SK-N-SH (cell line): Measurements from ENCODE around the gene TRIM66. TPM values are rescaled to one million over a fixed set of nuclear protein-coding genes. Genes with fewer than 3 reads are reported as not detected.

Experiments used
- CTCF ChIA-PET: fragments of 300-600, 350-600 bp; formaldehyde crosslinking; extraction: SDS; loops from one replicate; lab custom pipeline; 2021; lab: Yijun Ruan, JAX
- POLR2A ChIA-PET: fragments of 350-600 bp; sonication (Branson Sonifier 250); formaldehyde crosslinking; extraction: SDS; loops from one replicate; lab custom pipeline; 2020; ENCODE audit warnings: antibody characterized with exemption, inconsistent platforms; lab: Yijun Ruan, JAX
- DNase-seq: peaks from one replicate; pipeline ENCODE4 v3.0.0; 2012
- H2AFZ ChIP-seq: fragments of 200-600 bp; sonication (generic); 2 replicates; pipeline ENCODE4 v1.8.1; 2016; ENCODE audit warnings: antibody characterized with exemption, mild to moderate bottlenecking, low read depth
- H3F3A ChIP-seq: fragments of 200-600 bp; sonication (generic); replicated peaks from 2 replicates; pipeline ENCODE3; 2016; ENCODE audit warnings: antibody characterized with exemption, mild to moderate bottlenecking; ENCODE audit not compliant: insufficient read depth
- H3K27ac ChIP-seq, 2 experiments: fragments of 200-500 bp in 1 of 2; fragments of 200-600 bp in 1 of 2; sonication (Bioruptor generic) in 1 of 2; sonication (generic), shearing (Covaris generic) in 1 of 2; 2 replicates each; pipeline versions ENCODE4 v1.5.1 to v1.6.1; 2014 to 2016; ENCODE audit warnings: low read depth in 2 of 2, inconsistent platforms in 1 of 2, low read length in 1 of 2, mild to moderate bottlenecking in 1 of 2, mixed read lengths in 1 of 2
- H3K27me3 ChIP-seq: fragments of 200-600 bp; sonication (generic), shearing (Covaris generic); 2 replicates; pipeline ENCODE4 v1.6.1; 2016; ENCODE audit warnings: mixed run types; ENCODE audit not compliant: insufficient read depth
- H3K36me3 ChIP-seq, 2 experiments: fragments of 200-500 bp in 1 of 2; fragments of 200-600 bp in 1 of 2; sonication (Bioruptor generic) in 1 of 2; sonication (generic) in 1 of 2; replicated peaks in 1 of 2; 2 replicates each; pipeline versions ENCODE3 to v1.5.1; 2014 to 2016; ENCODE audit warnings: low read length in 1 of 2, mild to moderate bottlenecking in 1 of 2; ENCODE audit not compliant: insufficient read depth in 2 of 2, control insufficient read depth in 1 of 2
- H3K4me1 ChIP-seq, 2 experiments: fragments of 200-500 bp in 1 of 2; fragments of 200-600 bp in 1 of 2; sonication (Bioruptor generic) in 1 of 2; sonication (generic), shearing (Covaris generic) in 1 of 2; 2 replicates each; pipeline versions ENCODE4 v1.5.1 to v1.6.1; 2014 to 2016; ENCODE audit warnings: low read depth in 1 of 2, low read length in 1 of 2, mixed run types in 1 of 2; ENCODE audit not compliant: insufficient read depth in 2 of 2, control insufficient read depth in 1 of 2
- H3K4me2 ChIP-seq: fragments of 200-600 bp; sonication (generic), shearing (Covaris generic); 2 replicates; pipeline ENCODE4 v1.6.1; 2017; ENCODE audit warnings: mixed run types
- H3K4me3 ChIP-seq, 2 experiments: fragments of 200-500 bp in 1 of 2; fragments of 200-600 bp in 1 of 2; sonication (Bioruptor generic) in 1 of 2; sonication (generic), shearing (Covaris generic) in 1 of 2; 2 replicates each; pipeline versions ENCODE4 v1.5.1 to v1.8.1; 2014 to 2016; ENCODE audit warnings: low read depth in 2 of 2, inconsistent platforms in 1 of 2, low read length in 1 of 2, mild to moderate bottlenecking in 1 of 2, mixed read lengths in 1 of 2, moderate library complexity in 1 of 2
- H3K79me2 ChIP-seq: fragments of 200-600 bp; sonication (generic); 2 replicates; pipeline ENCODE4 v1.8.1; 2017; ENCODE audit warnings: mild to moderate bottlenecking; ENCODE audit not compliant: insufficient read depth
- H3K9ac ChIP-seq: fragments of 200-600 bp; sonication (generic); 2 replicates; pipeline ENCODE4 v1.6.1; 2017; ENCODE audit warnings: mixed run types
- H3K9me2 ChIP-seq: fragments of 200-600 bp; sonication (generic); 2 replicates; pipeline ENCODE4 v1.6.1; 2017; ENCODE audit warnings: mixed run types
- H3K9me3 ChIP-seq: fragments of 200-600 bp; sonication (generic); 2 replicates; pipeline ENCODE4 v1.6.1; 2017; ENCODE audit warnings: mixed run types, mild to moderate bottlenecking, moderate library complexity
- H4K20me1 ChIP-seq: fragments of 200-600 bp; sonication (generic); 2 replicates; pipeline ENCODE4 v1.6.1; 2017; ENCODE audit warnings: mild to moderate bottlenecking, mixed run types; ENCODE audit not compliant: insufficient read depth
- ELF1 ChIP-seq: IDR thresholded peaks from 2 replicates; pipeline ENCODE4 v1.4.0; 2012
- FOXJ3 ChIP-seq: sonication (generic); formaldehyde crosslinking; IDR thresholded peaks from 2 replicates; pipeline ENCODE4 v1.5.1; 2020; ENCODE audit warnings: mild to moderate bottlenecking, missing genetic modification reagents
- FOXM1 ChIP-seq: IDR thresholded peaks from 2 replicates; pipeline ENCODE4 v1.4.0; 2012; ENCODE audit warnings: low read depth, mild to moderate bottlenecking
- GATA2 ChIP-seq: sonication (generic); formaldehyde crosslinking; IDR thresholded peaks from 2 replicates; pipeline ENCODE4 v1.5.0; 2020; ENCODE audit warnings: mild to moderate bottlenecking, missing genetic modification reagents
- IRF3 ChIP-seq: fragments of 150-350 bp; IDR thresholded peaks from 2 replicates; pipeline ENCODE4 v1.6.1; 2016; ENCODE audit warnings: mild to moderate bottlenecking, low read depth, low read length
- NFIC ChIP-seq: IDR thresholded peaks from 2 replicates; pipeline ENCODE4 v1.4.0; 2012; ENCODE audit warnings: borderline replicate concordance
- POLR2AphosphoS5 ChIP-seq: IDR thresholded peaks from 2 replicates; pipeline ENCODE4 v1.6.1; 2012; ENCODE audit warnings: low read depth, low read length
- REST ChIP-seq: IDR thresholded peaks from 2 replicates; pipeline ENCODE4 v1.6.1; 2012; ENCODE audit warnings: mild to moderate bottlenecking, low read depth, low read length, moderate library complexity
- RFX5 ChIP-seq: IDR thresholded peaks from 2 replicates; pipeline ENCODE4 v1.6.1; 2012; ENCODE audit warnings: mild to moderate bottlenecking, improper control_type of control experiment, low read length
- RXRA ChIP-seq: IDR thresholded peaks from 2 replicates; pipeline ENCODE4 v1.4.0; 2012; ENCODE audit warnings: low read depth, mild to moderate bottlenecking, borderline replicate concordance
- SIN3A ChIP-seq: IDR thresholded peaks from 2 replicates; pipeline ENCODE4 v1.6.1; 2012; ENCODE audit warnings: low read depth, mild to moderate bottlenecking, low read length, moderate library complexity, borderline replicate concordance
- SMC3 ChIP-seq: IDR thresholded peaks from 2 replicates; pipeline ENCODE4 v1.6.1; 2012; ENCODE audit warnings: low read depth, low read length, improper control_type of control experiment
- TCF12 ChIP-seq: IDR thresholded peaks from 2 replicates; pipeline ENCODE4 v1.4.0; 2012
- YY1 ChIP-seq: IDR thresholded peaks from 2 replicates; pipeline ENCODE4 v1.4.0; 2012; ENCODE audit warnings: low read depth, mild to moderate bottlenecking
- WGBS: methylation state at CpG from one replicate; pipeline ENCODE4 v1.1.6; 2017; ENCODE audit warnings: low lambda C conversion rate; 5-methylcytosine and 5-hydroxymethylcytosine counted together
- polyA plus RNA-seq, 3 experiments: library from polyadenylated mRNA; depleted of rRNA; stranded (reverse); fragments of >200 nt; gene quantifications; 2 replicates each; pipeline ENCODE4 v1.2.3, GENCODE V29; 2012
- TF ChIP-seq, protein P1 (sequence below): IDR thresholded peaks from 2 replicates; pipeline ENCODE4 v1.4.0; 2012; ENCODE audit warnings: low read depth
- TF ChIP-seq, protein P2 (sequence below): IDR thresholded peaks from 2 replicates; pipeline ENCODE4; 2012

The TRIM66 gene
- polyA plus RNA-seq, 1 of the 3 experiments (the other 2 are of a cell fraction): 6.4 TPM

DNA sequence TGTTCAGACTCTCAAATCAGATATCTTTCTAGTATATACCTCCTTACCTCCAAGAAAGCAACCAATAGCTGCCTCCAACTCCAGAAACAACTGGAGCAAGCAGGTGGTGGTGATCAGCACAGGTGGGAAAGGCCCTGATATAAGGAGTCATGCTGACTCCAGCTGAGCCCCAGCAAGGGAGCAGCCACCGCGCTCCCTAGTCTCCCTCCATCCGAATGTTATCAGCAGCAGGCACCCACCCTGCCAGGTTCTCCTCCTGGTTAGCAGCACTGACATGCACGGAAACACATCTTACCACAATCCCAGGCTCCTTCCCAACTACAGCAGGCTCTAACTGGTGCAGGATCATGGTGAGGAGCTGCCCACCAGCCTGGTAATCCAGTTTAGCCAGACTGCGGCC is 69.9 kb downstream of the TRIM66 start (continued):
- no peak for TF ChIP-seq REST
- TF ChIP-seq FOXM1: no peak
- TF ChIP-seq POLR2AphosphoS5: no peak
- no peak for TF ChIP-seq ELF1
- no peak for TF ChIP-seq RFX5
- TF ChIP-seq SIN3A: no peak

DNA sequence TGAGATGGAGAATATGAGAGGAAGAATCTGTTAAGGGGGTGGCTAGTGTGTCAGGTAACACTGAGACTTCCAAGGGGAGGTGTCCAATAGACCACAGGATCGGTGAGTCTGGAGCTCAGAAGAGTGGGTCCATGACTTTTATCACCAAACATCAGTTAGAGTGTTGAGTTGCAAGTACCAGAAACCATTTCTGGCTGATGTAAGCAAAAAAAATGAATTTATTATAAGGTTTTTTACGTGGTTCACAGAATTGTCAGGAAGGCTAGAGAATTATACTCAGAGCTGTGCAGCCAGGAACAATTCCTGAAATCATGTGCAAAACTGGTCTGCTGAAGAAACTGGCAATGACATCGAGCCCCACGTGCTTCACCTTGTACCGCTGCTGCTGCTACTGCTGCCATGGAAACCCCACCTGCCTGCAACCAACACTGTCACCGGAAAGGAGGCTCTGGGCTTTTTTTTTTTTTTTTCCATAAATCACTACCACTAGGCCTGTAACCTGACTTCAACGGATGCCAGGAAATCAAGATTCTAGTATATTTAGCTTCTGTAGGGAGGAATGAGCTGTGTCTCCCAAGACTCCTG is 71.8 kb downstream of the TRIM66 start:
- Histone ChIP-seq H3K27ac (no peak overlapping the region), H3K79me2 (no peaks in the 10 kb centered on the region), H3K4me1 (no peaks in the 10 kb centered on the region), H3K4me2 (no peak overlapping the region), H3K9me2 (no peaks in the 10 kb centered on the region), H3K9ac (no peak overlapping the region), H3K4me3 (no peak overlapping the region), H4K20me1 (no peaks in the 10 kb centered on the region), H2AFZ (no peak overlapping the region), H3K27me3 (no peaks in the 10 kb centered on the region), H3K36me3 (no peaks in the 10 kb centered on the region), H3F3A (no peaks in the 10 kb centered on the region), H3K9me3 (no peaks in the 10 kb centered on the region)
- TF ChIP-seq, protein P1, sequence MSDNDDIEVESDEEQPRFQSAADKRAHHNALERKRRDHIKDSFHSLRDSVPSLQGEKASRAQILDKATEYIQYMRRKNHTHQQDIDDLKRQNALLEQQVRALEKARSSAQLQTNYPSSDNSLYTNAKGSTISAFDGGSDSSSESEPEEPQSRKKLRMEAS: no peak
- TF ChIP-seq IRF3 (no peak), RXRA (no peak), GATA2 (CRISPR knock-in tag) (no peak), FOXM1 (no peak), SIN3A (no peak), TCF12 (no peak), SMC3 (no peak), POLR2AphosphoS5 (no peak), YY1 (no peak), NFIC (no peak), FOXJ3 (no peak)
- TF ChIP-seq, protein P2, sequence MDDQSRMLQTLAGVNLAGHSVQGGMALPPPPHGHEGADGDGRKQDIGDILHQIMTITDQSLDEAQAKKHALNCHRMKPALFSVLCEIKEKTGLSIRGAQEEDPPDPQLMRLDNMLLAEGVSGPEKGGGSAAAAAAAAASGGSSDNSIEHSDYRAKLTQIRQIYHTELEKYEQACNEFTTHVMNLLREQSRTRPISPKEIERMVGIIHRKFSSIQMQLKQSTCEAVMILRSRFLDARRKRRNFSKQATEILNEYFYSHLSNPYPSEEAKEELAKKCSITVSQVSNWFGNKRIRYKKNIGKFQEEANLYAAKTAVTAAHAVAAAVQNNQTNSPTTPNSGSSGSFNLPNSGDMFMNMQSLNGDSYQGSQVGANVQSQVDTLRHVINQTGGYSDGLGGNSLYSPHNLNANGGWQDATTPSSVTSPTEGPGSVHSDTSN: no peak
- 88% methylated on average over 7 of the region's 7 CpGs for WGBS
- ChIA-PET CTCF (interaction anchor here (1.1 to 1.3 kb wide), 2 partner anchors 27 to 391 kb away, joined by 3 read pairs; no protein-coding TSS in a partner anchor), POLR2A (no interaction called here)
- DNase-seq: no peak
